ENCODE data around the gene ATP8A2. TPM values are rescaled to one million over a fixed set of nuclear protein-coding genes. Genes with fewer than 3 reads are reported as not detected.

Gene ATP8A2
- total RNA-seq, 6 donors from 2014 or later = 0.55 to 1.5 (median 0.87) TPM

- H3K27me3 ChIP-seq = no peaks in the 10 kb centered on the region
- no peak overlapping the region for H3K27ac ChIP-seq
- no peak overlapping the region for H3K4me3 ChIP-seq
- H3K4me1 ChIP-seq = peaks cover 0 to 55% (median 14%) of the 10 kb centered on the region in 4 donors
- DNase-seq (peak in 1 of 2 donors; percentile 61), ATAC-seq (ENCODE audit: low FRiP score in 2 of 2) (no peak)
- TF ChIP-seq POLR2A (IDR thresholded peaks at IDR 0.05) = no peak
- TF ChIP-seq EP300 (IDR thresholded peaks at IDR 0.05) = no peak
- TF ChIP-seq POLR2AphosphoS5 (IDR thresholded peaks at IDR 0.05) = no peak
- TF ChIP-seq CTCF (IDR thresholded peaks at IDR 0.05) = no peak
- H3K36me3 ChIP-seq = no peaks in the 10 kb centered on the region
- no peaks in the 10 kb centered on the region for H3K9me3 ChIP-seq
- WGBS, 2 donors = 69 to 72% methylated on average over 22 of the region's 22 CpGs
These were observed 648.4 kb downstream of the ATP8A2 start for GRCh38 chr13:26019881-26020870.

- Histone ChIP-seq H3K9me3 (no peaks in the 10 kb centered on the region), H3K4me1 (peaks cover 0 to 48% (median 12%) of the 10 kb centered on the region in 4 donors), H3K4me3 (no peak overlapping the region), H3K27ac (no peak overlapping the region), H3K27me3 (no peaks in the 10 kb centered on the region), H3K36me3 (no peaks in the 10 kb centered on the region)
- 81 to 87% methylated on average over 7 of the region's 7 CpGs for WGBS, 2 donors
- TF ChIP-seq EP300 (IDR thresholded peaks at IDR 0.05) (no peak), POLR2AphosphoS5 (IDR thresholded peaks at IDR 0.05) (no peak), CTCF (IDR thresholded peaks at IDR 0.05) (no peak), POLR2A (IDR thresholded peaks at IDR 0.05) (no peak)
- DNase-seq (no peak), ATAC-seq (ENCODE audit: low FRiP score in 2 of 2) (no peak)
These were observed 649.1 kb downstream of the ATP8A2 start for GRCh38 chr13:26020891-26021290.

- peak overlapping the region in 1 of 4 donors; percentile 21 for H3K27ac ChIP-seq
- no peaks in the 10 kb centered on the region for H3K36me3 ChIP-seq
- 59 to 72% methylated on average over 2 of the region's 2 CpGs for WGBS, 2 donors
- TF ChIP-seq CTCF (IDR thresholded peaks at IDR 0.05) (no peak), POLR2A (IDR thresholded peaks at IDR 0.05) (no peak), EP300 (IDR thresholded peaks at IDR 0.05) (no peak), POLR2AphosphoS5 (IDR thresholded peaks at IDR 0.05) (no peak)
- no peak for ATAC-seq (ENCODE audit: low FRiP score in 2 of 2)
- no peaks in the 10 kb centered on the region for H3K27me3 ChIP-seq
- H3K9me3 ChIP-seq = no peaks in the 10 kb centered on the region
- no peak for DNase-seq
- no peak overlapping the region for H3K4me3 ChIP-seq
- H3K4me1 ChIP-seq = peaks cover 0 to 47% (median 12%) of the 10 kb centered on the region in 4 donors
These were observed 649.7 kb downstream of the ATP8A2 start for GRCh38 chr13:26021516-26021915.

GRCh38 chr13:26021956-26022355 is 650.2 kb downstream of the ATP8A2 start:
- peaks cover 0 to 46% (median 11%) of the 10 kb centered on the region in 4 donors for H3K4me1 ChIP-seq
- TF ChIP-seq POLR2AphosphoS5 (IDR thresholded peaks at IDR 0.05) = no peak
- no peak for TF ChIP-seq EP300 (IDR thresholded peaks at IDR 0.05)
- no peak for TF ChIP-seq POLR2A (IDR thresholded peaks at IDR 0.05)
- no peak for TF ChIP-seq CTCF (IDR thresholded peaks at IDR 0.05)
- no peaks in the 10 kb centered on the region for H3K9me3 ChIP-seq
- DNase-seq (no peak), ATAC-seq (ENCODE audit: low FRiP score in 2 of 2) (no peak)
- no peaks in the 10 kb centered on the region for H3K27me3 ChIP-seq
- H3K27ac ChIP-seq = peak overlapping the region in 1 of 4 donors; percentile 21
- 81 to 87% methylated on average over 3 of the region's 3 CpGs for WGBS, 2 donors
- no peak overlapping the region for H3K4me3 ChIP-seq
- H3K36me3 ChIP-seq = no peaks in the 10 kb centered on the region

All from upper lobe of left lung (tissue), 6 donors.